GM04503 (cell line): ENCODE data around the gene DENND4A.
"Not testable (repeated sequence)": the region's sequence is repeated elsewhere in the genome, so short reads cannot be mapped to it uniquely, and the experiment has no call there.

Experiments used
- DNase-seq: peaks from one replicate; pipeline ENCODE4 v3.0.0-alpha.2; 2012; ENCODE audit warnings: low read depth

The DENND4A gene

DNA sequence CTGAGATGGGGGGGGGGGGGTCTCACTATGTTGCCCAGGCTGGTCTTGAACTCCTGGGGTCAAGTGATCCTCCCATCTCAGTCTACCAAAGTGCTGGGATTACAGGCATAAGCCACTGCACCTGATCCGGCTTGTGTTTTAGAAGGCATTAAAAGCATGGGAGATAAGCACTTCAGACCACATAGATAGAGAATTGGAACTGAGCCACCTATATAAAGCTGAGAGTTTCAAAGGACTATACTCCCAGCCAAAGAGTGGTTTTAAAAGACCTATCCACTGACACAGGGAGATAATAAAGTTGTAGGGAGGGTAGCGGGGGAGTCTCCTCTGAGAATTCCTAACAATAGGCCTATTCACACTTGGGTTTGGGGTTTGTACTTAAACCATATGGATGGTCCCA is 34.8 kb downstream of the DENND4A start:
- DNase-seq = no peak

DNA sequence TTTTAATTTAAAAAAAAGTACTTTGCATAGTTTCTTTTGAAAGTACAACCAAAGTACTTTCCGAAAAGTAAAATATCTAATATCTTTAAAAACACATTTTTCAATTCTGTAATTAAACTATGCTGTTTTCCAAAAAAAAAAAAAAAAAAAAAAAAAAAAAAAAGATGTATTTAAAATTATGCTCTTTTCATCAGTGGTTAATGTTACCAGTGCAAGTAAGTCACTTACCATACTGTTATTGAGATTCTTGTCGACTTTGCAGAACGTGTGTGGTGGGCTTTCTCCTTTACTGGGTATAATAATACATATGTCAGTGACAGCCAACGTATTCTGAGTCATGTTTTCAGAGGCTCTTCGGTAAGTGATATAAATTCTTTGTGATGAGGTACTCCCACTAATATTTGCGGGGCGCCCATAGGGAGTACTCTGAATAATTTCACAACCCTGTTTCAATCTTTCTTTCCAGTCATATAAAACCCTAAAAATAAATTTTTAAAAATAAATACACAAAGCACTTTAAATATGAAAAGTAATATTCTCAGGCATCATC is 39.9 kb downstream of the DENND4A start:
- DNase-seq = no peak

DNA sequence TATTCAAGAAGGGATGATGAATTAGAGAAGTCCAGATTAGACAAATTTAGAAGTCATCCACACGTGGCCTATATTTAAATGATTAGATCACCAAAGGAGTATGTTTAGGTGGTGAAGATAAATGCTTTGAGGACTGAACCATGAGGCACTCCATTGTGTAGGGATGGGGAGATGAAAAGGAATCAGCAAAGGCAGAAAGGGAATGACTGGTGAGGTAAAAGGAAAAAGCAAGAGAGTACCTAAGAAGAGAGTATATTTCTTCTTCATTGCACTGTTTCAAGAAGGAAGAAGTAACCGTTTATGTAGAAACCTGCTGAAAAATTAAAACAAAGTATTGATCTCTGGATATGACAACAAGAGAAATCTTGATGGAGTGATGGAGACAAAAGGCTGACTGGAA is 40.7 kb downstream of the DENND4A start:
- DNase-seq = no peak

DNA sequence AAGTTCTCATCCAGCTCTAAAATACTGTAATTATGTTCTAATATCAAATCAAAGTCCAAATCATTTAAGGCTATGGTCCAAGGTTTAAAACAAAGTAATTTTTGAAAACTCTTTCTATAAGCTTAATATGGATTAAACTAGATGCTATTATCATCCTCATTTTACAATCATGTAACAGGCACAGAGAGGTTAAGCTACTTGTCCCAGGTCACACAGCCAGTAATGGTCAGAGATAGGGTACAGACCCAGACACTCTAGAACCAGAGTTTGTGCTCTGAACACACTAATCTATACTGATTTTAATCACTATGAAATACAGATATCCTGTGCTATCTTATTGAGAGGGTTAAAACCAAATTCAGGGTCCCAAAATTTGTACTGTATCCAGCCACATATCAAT is 44.8 kb downstream of the DENND4A start:
- no peak for DNase-seq

DNA sequence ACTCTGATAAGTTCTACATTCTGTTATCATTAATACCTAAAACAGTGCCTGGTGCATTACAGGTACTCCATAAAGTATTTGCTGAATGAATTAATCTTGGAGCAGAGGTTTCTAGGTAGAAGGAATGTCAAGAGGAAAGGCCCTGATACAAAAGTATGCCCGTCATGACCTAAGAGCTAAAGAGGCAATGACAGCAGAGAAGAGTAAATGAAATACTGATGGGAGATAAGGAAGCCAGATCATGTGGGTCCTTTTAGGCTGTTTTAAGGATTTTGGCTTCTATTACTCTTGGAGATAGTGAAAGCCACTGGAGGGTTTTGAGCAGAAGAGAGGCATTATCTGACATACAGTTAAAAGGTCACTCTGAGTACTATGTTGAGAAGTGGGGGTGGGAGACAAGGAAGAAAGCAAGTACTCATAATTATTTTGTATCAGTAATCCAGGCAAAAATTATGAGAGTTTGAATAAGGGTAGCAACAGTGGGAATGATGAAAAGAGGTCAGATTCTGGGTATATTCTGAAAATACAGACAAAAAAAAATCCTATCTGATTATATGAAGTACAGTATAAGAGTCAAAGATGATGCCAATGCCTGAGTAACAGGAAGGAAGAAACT is 48.3 kb downstream of the DENND4A start:
- DNase-seq = no peak

DNA sequence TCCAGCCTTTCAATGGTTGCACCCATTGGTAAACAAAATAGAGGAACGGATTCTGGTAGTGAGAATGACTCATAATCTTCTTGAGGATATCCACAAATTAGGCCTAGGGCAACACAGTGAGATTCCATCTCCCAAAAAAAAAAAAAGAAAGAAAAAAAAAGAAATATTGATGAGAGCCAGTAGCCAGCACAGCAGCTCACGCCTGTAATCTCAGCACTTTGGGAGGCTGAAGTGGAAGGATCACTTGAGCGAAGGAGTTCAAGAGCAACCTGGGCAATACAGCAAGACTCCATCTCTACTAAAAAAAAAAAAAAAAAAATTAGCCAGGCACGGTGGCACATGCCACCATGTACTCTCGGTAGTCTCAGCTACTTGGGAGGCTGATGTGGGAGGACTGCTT is 51.9 kb downstream of the DENND4A start:
- no peak for DNase-seq

DNA sequence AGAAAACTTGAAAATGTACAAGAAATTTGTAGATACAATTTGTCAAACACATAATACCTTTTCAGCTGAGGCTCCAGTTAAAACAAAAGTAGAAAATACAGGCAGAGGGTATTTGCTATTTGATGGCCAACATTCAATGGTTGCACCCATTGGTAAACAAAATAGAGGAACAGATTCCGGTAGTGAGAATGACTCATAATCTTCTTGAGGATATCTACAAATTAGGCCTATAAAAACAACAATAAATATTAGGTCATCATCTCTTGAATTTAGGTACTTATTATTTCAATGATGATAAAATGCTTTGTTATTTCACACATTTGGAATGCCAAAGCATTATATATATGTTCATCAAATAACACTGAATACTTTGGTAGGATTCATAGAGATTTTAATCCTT is 53.4 kb downstream of the DENND4A start:
- no peak for DNase-seq

DNA sequence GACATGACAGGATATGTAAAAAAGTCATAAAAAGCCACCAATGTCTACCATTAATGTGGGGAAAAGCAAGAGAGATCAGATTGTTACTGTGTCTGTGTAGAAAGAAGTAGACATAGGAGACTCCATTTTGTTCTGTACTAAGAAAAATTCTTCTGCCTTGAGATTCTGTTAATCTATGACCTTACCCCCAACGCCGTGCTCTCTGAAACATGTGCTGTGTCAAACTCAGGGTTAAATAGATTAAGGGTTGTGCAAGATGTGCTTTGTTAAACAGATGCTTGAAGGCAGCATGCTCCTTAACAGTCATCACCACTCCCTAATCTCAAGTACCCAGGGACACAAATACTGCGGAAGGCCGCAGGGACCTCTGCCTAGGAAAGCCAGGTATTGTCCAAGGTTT is 58.5 kb downstream of the DENND4A start:
- not testable (repeated sequence) for DNase-seq

DNA sequence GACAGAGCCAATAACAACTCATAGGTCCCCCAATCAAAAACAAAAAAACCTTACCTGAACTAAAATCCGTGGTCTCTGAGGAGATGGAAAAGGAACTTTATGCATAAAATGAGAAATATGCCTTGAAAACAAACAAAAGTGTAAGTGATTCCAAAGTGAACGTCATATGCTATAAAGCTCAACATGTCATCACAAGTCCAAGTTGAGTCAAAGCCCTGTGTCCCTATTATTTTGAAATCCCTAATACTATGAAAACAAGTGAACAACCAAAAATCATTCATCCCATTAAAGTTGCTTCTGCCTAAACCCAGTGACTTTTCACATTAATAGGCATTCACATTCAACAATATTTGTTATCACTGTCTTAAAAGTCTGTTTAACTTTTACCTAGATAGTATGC is 59.4 kb downstream of the DENND4A start:
- DNase-seq = no peak

DNA sequence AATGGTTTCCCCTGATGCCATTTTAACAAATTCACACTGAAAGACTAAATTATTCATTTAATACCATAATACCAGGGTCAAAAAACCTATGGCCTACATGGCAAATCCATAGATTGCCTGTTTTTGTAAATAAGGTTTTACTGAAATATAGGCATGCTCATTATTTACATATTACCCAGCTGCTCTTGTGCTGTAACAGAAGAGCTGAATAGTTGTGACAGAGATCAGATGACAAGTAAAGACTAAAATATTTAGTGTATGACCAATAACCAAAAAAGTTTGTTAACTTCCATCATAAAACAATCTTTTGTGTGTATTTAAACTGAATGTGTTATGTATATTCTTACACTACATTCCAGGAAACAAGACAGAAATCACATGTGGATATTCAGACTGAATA is 60.2 kb downstream of the DENND4A start:
- DNase-seq = no peak

DNA sequence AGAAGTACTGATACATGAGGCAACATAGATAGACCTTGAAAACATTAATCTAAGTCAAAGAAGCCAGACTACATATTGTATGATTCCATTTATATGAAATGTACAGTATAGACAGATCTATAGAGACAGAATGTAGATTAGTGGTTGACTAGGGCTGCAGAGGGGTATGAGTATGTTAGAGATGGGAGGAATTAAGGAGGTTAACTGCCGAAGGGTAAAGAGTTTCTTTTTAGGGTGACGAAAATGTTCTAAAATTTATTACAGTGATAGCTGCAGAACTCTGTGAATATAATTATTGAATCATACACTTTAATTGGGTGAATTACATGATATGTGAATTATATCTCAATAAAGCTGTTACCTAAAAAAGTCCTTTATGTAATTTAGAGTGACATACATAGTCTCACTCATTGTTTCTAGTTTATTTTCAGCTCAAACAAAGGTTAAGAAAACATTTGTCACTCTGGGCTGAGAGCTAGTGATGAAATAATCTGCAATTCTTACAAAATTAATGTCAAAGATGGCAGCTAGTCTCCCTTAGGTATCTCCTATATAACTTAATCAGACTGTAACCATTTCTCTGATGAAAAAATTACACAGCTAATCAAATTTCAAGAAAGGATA is 61.4 kb downstream of the DENND4A start:
- DNase-seq = no peak

DNA sequence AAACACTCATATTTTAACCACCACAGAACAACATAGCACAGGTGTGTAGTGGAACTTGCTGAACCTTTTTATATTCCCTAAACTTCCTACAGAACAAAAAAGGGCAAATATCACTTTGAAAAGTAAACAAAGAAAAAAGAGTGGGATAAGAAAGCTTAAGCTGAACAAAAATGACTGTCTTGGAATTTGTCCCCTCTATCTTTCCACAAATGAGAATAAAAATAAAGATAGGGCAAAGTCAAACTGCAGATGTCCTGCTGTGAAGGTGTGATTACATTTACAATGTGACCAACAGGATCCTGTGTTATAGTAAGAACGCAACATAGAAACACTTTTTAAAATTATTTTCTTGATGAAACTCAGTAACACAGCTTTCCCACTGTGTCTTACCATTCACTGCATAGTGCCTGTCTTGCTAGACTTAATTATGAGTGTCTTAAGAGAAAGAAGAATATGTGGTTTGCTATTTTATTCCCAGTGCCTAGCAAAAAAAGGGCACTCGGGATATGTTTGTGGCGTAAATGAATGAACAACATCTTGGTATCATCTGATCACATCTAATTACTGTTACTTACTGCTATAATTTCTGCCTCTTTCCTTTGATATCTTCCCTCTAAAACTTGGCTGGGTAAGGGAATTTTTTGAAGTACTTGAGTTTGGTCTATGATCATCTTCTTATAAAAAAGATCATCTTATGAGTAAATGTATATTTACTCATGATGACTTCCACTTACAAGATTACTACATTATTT is 67.5 kb downstream of the DENND4A start:
- DNase-seq = no peak

DNA sequence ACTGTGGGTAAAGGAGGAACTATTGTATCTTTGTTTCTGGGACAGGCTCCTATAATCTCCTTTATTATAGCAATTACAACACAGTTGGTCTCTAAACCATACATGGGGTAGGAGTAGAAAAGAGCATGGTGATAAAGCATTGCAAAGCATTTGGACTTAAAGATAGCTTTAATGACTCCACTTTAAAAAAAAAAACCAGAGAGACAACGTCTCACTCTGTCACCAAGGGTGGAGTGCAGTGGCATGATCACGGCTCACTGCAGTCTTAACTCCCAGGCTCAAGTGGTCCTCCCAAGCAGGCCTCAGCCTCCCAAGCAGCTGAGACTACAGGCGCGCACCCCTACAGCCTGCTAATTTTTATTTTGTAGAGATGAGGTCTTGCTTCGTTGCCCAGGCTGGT is 68.2 kb downstream of the DENND4A start:
- DNase-seq = no peak

DNA sequence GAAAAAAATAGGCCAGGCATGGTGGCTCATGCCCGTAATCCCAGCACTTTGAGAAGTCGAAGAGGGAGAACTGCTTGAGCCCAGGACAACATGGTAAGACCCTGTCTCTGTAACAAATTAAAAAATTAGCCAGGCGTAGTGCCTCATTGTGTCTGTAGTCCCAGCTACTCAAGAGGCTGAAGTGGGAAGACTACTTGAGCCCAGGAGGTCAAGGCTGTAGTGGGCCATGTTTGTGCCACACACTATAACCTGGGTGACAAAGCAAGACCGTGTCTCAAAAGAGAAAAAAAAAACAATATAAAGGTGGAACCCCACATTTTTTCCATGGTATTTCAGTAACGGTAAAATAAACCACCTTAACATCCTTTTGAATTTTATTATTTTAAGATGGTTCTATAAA is 69.9 kb downstream of the DENND4A start:
- DNase-seq = no peak

DNA sequence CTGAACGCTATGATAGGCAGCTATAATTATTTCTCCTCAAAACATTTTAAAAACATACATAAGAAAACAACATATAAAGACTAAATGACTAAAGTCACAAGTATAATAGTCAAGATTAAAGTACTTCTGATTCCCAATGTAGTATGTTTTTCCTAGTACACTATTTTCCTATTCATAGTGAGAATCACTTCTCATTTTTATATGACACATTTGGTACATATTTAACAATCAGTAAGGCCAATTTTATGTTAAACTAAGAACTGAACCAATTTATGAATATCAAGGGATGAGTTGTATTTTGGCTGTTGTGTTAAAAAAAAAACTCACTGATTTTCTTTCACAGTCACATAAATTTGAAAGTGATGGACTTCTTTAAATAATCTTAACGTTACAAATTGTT is 79.7 kb downstream of the DENND4A start:
- DNase-seq = no peak

DNA sequence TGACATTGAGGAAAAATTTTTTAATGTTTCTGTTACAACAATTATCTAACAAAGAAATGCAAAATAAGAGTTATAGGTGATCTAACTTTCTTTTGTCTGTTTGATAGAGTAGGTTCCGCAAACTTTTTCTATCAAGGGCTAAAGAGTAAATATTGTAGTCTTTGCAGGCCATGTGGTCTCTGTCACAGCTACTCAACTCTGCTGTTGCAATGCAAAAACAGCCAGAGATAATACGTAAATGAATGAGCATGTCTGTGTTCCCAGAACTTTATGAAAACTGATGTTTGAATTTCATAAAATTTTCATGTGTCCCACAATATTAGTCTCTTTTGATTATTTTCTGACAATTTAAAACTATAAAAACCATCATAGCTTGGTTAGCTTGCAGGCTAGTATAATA is 97.0 kb downstream of the DENND4A start:
- DNase-seq = no peak

DNA sequence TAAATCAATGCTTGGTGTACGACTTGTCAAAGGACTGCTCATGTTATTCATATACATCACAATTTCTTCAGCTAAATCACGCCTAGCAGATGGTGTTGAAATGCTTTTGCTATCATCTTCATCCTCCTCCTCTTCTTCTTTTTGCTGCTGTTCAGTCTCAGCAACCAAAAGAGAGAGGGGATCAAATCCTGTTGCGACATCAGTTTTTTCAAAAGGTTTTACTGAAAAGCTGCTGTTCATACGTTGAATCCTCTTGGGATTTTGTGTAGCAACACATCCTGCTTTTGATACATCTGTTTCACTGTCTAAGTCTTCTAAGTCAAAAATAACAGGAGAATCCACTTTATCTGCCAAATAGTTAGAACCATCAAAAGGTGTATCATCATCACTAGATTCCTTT is 101.3 kb downstream of the DENND4A start:
- DNase-seq = no peak

DNA sequence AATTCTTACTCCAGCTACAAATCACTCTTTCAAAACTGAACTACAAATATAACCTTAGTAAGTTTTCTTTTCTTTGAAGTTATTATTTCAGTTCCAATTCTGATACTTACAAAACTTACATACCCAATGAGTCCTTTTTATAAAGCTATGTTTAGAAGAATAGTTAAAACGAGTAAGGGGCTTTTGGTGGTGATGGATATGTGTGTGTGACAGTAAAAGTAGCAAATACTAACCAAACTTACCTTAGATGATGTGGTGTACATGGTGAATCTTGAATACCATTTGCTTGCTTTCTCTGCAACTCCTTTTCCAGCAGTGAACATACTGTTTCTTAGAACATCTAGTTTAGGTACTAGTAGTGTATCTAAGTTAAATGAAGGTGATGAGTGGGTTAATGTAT is 101.9 kb downstream of the DENND4A start:
- no peak for DNase-seq

DNA sequence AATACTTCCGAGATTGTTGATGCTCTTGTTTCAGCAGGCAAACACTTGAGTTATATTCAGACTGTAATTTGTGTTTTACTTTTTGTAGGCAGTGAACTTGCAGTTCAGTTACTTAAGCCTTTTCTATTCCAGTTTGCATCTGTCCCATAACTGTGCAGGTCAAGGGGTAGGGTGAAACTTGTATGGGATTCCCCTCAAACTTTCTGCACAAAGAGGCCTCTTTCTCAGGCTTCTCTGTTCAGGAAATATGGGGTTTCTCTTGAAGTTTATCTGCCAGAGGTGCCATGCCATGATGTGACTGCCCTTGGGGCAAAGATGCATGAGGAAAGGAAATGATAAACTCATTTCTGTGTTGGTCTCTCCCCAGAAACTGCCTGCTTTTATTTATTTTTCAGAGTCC is 103.6 kb downstream of the DENND4A start:
- DNase-seq = no peak

DNA sequence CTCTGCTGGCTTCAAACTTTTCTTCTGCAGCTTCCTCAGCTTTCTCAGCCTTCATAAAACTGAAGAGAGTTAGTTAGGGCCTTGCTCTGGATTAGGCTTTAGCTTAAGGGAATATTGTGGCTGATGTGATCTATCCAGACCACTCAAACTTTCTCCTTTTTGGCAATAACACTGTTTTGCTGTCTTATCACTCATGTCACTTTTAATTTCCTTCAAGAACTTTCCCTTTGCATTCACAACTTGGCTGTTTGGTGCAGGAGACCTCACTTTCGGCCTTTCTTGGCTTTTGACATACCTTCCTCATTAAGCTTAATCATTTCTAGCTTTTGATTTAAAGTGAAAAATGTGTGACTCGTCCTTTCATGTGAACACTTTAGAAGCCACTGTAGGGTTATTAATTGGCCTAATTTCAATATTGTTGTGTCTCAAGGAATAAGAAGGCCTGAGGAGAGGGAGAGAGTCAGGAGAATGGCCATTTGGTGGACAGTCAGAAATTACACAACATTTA is 109.6 kb downstream of the DENND4A start:
- DNase-seq = no peak

DNA sequence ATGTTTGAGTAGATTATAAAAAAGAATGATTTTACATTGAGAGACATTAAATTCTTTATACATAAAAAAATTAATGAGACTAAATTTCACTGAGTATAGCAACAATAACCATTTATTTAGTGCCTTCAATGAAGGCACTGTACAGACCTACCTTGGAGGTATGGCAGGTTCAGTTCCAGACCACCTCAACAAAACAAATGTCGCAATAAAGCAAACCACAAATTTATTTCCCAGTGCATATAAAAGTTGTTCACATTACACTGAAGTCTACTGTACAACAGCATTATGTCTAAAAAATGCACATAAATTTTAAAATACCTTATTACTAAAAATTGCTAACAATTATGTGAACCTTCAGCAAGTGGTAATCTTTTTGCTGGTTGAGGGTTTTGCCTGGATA is 111.5 kb downstream of the DENND4A start:
- DNase-seq = no peak

DNA sequence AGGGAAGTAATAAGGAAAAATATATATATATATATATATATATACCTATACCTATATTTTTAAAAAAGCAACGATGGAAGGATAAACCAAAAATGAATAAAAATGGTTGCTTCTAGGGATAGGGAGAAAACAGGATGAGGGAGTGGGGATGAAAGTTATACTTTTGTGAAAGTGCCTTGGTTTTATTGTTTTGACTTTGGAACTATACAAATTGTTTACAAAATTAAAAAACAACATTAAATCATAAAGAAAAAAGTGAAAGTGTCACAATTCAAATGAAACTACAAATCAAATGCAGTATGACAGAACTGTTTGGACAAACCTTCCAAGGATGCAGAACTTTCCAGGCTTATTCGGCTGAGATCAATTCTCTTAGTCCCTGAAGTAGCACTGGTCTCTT is 116.0 kb downstream of the DENND4A start:
- DNase-seq = no peak

DNA sequence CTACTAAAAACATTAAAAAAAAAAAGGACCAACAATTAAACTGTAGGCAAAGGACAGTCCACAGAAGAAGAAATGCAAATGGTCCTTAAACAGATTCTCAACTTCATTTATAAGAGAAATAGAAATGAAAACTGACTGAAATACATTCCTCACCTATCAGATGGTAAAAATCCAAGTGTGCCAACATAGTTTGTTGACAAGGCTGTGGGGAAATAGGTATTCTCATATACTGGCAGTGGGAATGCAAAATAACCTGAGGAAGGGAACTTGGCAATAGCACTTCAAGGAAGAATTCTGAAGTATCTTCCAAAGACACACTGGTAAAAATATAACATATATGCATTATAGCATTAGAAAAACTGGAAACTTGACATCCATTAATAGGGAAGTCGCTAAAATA is 116.5 kb downstream of the DENND4A start:
- DNase-seq = no peak
